NCI-H82 treated with DMSO at 0.1 percent for 48 hours (cell line): Measurements from ENCODE around the gene PPM1F.
"Not testable (repeated sequence)": the region's sequence is repeated elsewhere in the genome, so short reads cannot be mapped to it uniquely, and the experiment has no call there.

ENCODE experiments used
- DNase-seq: peaks from one replicate; lab custom pipeline; 2025; ENCODE audit not compliant: unreplicated experiment; lab: John Stamatoyannopoulos, UW

PPM1F gene

DNA sequence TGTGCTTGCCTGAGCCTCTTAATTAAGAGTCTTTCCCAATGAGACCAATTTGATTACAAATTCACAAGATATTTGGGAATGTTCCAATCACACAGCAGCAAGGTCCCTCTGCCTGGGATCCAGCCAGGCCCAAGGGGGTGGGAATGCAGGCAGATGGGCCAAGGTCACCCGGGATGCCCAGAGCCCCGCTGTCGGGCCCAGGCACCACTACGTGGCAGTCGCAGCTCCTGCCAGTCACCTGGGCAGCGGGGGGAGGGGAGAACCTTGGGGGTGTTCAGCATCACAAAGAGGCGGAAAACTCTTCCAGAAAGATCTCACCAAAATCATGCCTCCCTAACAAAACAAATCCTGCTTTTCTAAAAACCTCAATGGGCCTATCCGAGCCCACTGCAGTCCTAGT lies 30.9 kb downstream of the PPM1F start:
- no peak for DNase-seq

DNA sequence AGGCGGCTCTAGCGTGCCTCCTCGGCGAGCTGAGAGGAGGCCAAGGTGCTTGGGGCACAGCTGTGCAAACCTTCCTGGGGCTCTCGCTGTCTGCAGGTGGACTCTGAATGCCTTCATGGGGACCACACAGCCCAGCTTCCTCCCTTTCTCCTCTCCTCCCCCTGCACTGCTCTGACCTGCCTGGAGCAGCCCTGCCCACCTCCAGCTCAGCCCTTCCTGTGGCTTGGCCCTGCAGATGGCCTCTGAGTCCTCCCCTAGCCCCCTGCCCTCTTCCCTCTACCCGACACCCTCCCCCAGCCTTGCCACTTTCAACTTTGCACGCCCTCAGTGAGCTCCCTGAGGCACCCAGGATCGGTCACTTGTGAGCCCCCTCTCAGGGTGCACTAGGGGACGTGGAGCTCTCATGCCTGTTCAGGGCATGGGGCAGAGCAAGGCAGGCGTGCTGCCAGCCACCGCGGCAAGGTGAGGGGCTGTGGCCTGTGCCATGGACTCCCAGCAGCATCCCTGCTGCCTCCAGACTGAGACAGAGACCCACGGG lies 31.4 kb downstream of the PPM1F start:
- no peak for DNase-seq

- no peak for DNase-seq
These were observed 32.1 kb downstream of the PPM1F start for GRCh38 chr22:21920341-21921183.

GRCh38 chr22:21919526-21920307 lies 32.9 kb downstream of the PPM1F start:
- no peak for DNase-seq

- DNase-seq, result no peak
These were observed 34.0 kb downstream of the PPM1F start for GRCh38 chr22:21918466-21919185.

GRCh38 chr22:21917959-21918261 lies 34.7 kb downstream of the PPM1F start:
- DNase-seq, result no peak

GRCh38 chr22:21917181-21917958 lies 35.3 kb downstream of the PPM1F start:
- no peak for DNase-seq

GRCh38 chr22:21916309-21916918 lies 36.2 kb downstream of the PPM1F start:
- no peak for DNase-seq

DNA sequence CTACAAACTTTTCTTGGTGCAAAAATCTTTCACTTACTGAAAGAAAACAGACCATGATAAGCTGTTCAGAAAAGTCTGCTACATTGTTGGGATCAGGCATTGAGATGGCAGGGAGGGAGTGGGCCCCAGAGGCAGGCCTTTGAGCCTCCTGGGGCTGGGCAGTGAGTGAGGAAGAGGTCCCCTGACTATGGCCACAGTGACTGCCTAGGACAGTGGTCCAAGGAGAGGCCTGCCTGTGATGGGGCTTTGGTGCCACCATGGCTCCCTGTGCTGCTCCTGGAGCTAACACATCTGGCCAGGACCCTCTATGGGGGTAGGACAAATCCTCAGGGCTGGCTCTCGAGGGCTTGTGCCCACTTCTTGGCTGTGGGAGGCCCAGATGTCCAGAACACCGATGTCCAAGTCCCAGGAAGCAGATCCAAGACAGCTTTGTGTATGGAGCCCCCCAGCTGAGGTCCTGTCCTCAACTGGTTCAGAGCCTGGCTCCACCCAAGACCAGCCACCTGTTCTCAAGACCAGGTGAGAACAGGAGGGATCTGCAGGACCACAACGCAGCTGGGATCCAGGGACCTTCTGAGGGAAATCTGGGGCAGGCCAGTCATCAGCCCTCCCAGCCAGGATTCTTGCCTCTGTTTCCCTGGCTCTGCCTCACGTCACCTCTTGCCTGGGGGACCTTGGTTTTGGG lies 36.9 kb downstream of the PPM1F start:
- no peak for DNase-seq

DNA sequence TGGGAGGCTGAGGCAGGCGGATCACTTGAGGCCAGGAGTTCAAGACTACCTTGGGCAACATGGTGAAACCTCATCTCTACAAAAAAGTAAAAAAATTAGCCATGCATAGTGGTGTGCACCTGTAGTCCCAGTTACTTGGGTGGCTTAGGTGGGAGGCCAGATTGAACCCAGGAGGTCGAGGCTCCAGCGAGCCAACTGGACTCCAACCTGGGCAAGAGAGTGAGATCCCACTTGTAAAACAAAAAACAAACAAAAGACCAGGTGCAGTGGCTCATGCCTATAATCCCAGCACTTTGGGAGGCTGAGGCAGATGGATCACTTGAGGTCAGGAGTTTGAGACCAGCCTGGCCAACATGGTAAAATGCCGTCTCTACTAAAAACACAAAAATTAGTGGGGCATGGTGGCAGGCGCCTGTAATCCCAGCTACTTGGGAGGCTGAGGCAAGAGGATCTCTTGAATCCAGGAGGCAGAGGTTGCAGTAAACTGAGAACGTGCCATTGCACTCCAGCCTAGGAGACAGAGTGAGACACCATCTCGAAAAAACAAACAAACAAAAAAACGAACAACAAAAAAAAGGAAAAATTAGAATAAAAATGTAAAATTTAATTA lies 38.5 kb downstream of the PPM1F start:
- not testable (repeated sequence) for DNase-seq

GRCh38 chr22:21910367-21910766 lies 42.3 kb downstream of the PPM1F start:
- DNase-seq, result not testable (repeated sequence)

GRCh38 chr22:21909871-21910270 lies 42.8 kb downstream of the PPM1F start:
- DNase-seq, result no peak

DNA sequence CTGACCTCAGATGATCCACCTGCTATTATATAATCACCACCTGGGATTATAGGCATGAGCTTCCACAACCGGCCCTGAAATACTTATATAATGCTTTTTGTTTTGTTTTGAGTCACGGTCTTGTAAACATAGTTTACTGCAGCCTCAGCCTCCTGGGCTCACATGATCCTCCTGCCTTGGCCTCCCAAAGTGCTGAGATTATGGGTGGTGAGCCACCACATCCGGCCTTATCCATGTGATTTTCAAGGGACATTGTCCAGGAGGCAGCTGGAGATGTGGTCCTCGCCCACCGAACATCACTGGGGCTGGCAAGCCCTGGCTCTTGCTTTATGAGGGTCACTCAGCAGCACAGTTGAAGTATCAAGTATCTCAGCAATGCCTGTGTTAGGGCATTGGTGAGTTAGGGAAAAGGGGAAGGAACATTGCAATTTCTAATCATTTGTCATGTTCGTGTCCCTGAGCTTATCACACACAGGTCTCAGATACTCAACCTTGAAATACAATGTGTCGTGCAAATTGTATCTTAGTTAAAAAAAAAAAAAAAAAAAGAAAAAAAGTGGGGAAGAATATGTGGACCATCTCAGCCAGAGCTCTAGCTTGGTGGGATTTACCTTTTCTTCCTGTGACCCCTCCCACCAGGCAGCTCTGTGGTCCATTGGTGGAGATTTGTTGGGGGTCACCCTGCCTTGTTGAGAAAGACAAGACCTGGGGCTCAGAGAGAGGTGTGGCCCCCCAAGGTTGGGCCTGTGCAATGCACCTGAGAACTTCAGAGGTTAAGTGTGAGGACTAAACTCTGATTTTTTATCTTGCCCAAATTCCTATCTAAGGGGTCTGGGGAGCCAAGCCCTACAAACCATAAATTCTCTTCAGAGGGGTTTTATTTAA lies 44.8 kb downstream of the PPM1F start:
- no peak for DNase-seq

- not testable (repeated sequence) for DNase-seq
These were observed 47.4 kb downstream of the PPM1F start for GRCh38 chr22:21905234-21905633.

DNA sequence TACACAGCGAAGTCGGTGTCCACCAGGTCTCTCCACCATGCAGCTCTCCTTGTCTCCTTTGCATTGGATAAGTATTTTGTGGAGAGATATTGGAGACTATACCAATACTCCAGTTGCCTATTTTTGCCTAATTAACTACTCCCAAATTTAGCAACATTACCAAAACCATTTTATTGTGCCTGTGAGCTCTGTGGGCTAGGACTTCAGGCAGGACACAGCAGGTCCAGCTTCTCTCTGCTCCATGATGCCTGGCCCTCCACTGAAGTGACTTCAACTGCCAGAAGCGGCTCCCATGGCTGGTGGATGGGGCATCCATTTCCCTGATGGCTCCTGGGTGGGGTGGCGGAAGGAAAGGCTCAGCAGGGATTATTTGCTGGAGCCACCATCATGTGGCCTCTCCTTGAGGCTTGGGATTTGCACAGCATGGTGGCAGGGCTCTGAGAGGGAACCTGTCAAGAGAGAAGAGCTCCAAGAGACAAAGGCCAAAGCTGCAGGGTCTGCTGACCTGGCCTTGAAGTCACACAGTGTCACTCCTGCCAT lies 48.3 kb downstream of the PPM1F start:
- DNase-seq, result no peak

- no peak for DNase-seq
These were observed 49.4 kb downstream of the PPM1F start for GRCh38 chr22:21903283-21903682.

- DNase-seq, result no peak
These were observed 50.2 kb downstream of the PPM1F start for GRCh38 chr22:21902296-21903087.
